Trophoblast cell (in vitro differentiated cells and primary cell): ENCODE results near the gene ARF4.

Experiments used
- DNase-seq, 2 donors: peaks; one replicate each; pipeline ENCODE4 v3.0.0-alpha.2; 2016
- H2AFZ ChIP-seq: 2 replicates; pipeline ENCODE4 v1.6.1; 2013; ENCODE audit warnings: low read length, moderate library complexity, mild to moderate bottlenecking; ENCODE audit not compliant: insufficient read depth, poor library complexity
- H2AK5ac ChIP-seq: 2 replicates; pipeline ENCODE4 v1.6.1; 2013; ENCODE audit warnings: mild to moderate bottlenecking, low read length
- H2BK120ac ChIP-seq: 2 replicates; pipeline ENCODE4 v1.6.1; 2013; ENCODE audit warnings: low read length, mild to moderate bottlenecking, moderate library complexity; ENCODE audit not compliant: insufficient read depth, poor library complexity
- H2BK12ac ChIP-seq: 2 replicates; pipeline ENCODE4 v1.6.1; 2013; ENCODE audit warnings: mild to moderate bottlenecking, low read length, moderate library complexity
- H2BK5ac ChIP-seq: 2 replicates; pipeline ENCODE4 v1.6.1; 2013; ENCODE audit warnings: low read length, low read depth, moderate library complexity, mild to moderate bottlenecking; ENCODE audit not compliant: poor library complexity
- H3K14ac ChIP-seq: 2 replicates; pipeline ENCODE4 v1.6.1; 2013; ENCODE audit warnings: mild to moderate bottlenecking, low read length
- H3K18ac ChIP-seq: 2 replicates; pipeline ENCODE4 v1.6.1; 2013; ENCODE audit warnings: mild to moderate bottlenecking, low read length
- H3K23ac ChIP-seq: 2 replicates; pipeline ENCODE4 v1.6.1; 2013; ENCODE audit warnings: low read length
- H3K27ac ChIP-seq: 2 replicates; pipeline ENCODE4 v1.5.1; 2013; ENCODE audit warnings: low read depth, mild to moderate bottlenecking, inconsistent platforms, low read length, moderate library complexity
- H3K27me3 ChIP-seq: 2 replicates; pipeline ENCODE4 v1.6.1; 2013; ENCODE audit warnings: inconsistent platforms, mild to moderate bottlenecking, low read length, moderate library complexity; ENCODE audit not compliant: insufficient read depth
- H3K36me3 ChIP-seq, 2 experiments: 1 replicate in 1 of 2; 2 replicates in 1 of 2; pipeline ENCODE4 v1.6.1; 2013; ENCODE audit warnings: low read length in 2 of 2, mild to moderate bottlenecking in 2 of 2, moderate library complexity in 1 of 2; ENCODE audit not compliant: insufficient read depth in 2 of 2, control insufficient read depth in 1 of 2
- H3K4ac ChIP-seq: 2 replicates; pipeline ENCODE4 v1.6.1; 2013; ENCODE audit warnings: low read depth, mild to moderate bottlenecking, low read length, moderate library complexity
- H3K4me1 ChIP-seq, 2 experiments: 1 replicate in 1 of 2; 2 replicates in 1 of 2; pipeline ENCODE4 v1.6.1; 2013; ENCODE audit warnings: low read length in 2 of 2, mild to moderate bottlenecking in 2 of 2, moderate library complexity in 1 of 2; ENCODE audit not compliant: insufficient read depth in 2 of 2, control insufficient read depth in 1 of 2
- H3K4me2 ChIP-seq: 2 replicates; pipeline ENCODE4 v1.6.1; 2013; ENCODE audit warnings: inconsistent platforms, mild to moderate bottlenecking, low read length, moderate library complexity
- H3K4me3 ChIP-seq: 2 replicates; pipeline ENCODE4 v1.5.1; 2013; ENCODE audit warnings: mild to moderate bottlenecking, low read depth, low read length, inconsistent platforms
- H3K79me1 ChIP-seq: one replicate; pipeline ENCODE4 v1.6.1; 2013; ENCODE audit warnings: low read length
- H3K79me2 ChIP-seq: 2 replicates; pipeline ENCODE4 v1.6.1; 2013; ENCODE audit warnings: low read length, mild to moderate bottlenecking; ENCODE audit not compliant: control insufficient read depth, insufficient read depth, poor library complexity
- H3K9ac ChIP-seq: 2 replicates; pipeline ENCODE4 v1.6.1; 2013; ENCODE audit warnings: mild to moderate bottlenecking, low read length
- H3K9me3 ChIP-seq: 2 replicates; pipeline ENCODE4 v1.6.1; 2013; ENCODE audit warnings: low read depth, mild to moderate bottlenecking, control low read depth, inconsistent platforms, low read length; ENCODE audit not compliant: insufficient read depth
- H4K12ac ChIP-seq: 2 replicates; pipeline ENCODE4 v1.6.1; 2013; ENCODE audit warnings: low read depth, mild to moderate bottlenecking, low read length, moderate library complexity
- H4K8ac ChIP-seq: 2 replicates; pipeline ENCODE4 v1.6.1; 2013; ENCODE audit warnings: low read depth, mild to moderate bottlenecking, low read length, moderate library complexity
- H4K91ac ChIP-seq: one replicate; pipeline ENCODE4 v1.6.1; 2013; ENCODE audit warnings: low read depth, mild to moderate bottlenecking, low read length, moderate library complexity
- WGBS: extraction: QIAGEN DNeasy Blood & Tissue Kit; methylation state at CpG from one replicate; pipeline ENCODE4 v1.1.7; 2013; ENCODE audit warnings: missing lambda C conversion rate; ENCODE audit not compliant: insufficient read length, insufficient coverage; ENCODE audit errors: extremely low coverage; 5-methylcytosine and 5-hydroxymethylcytosine counted together

The ARF4 gene

GRCh38 chr3:57572096-57572495 is 25.0 kb downstream of the ARF4 start:
- no peak overlapping the region for H3K14ac ChIP-seq
- H3K4me1 ChIP-seq = no peaks in the 10 kb centered on the region
- peaks cover 24 to 29% of the 10 kb centered on the region in 2 experiments for H3K36me3 ChIP-seq
- no peak overlapping the region for H2AK5ac ChIP-seq
- no peak overlapping the region for H3K4me3 ChIP-seq
- H2BK5ac ChIP-seq = no peak overlapping the region
- H2BK12ac ChIP-seq = no peak overlapping the region
- H3K23ac ChIP-seq = no peak overlapping the region
- H3K79me1 ChIP-seq = no peaks in the 10 kb centered on the region
- no peak overlapping the region for H3K4ac ChIP-seq
- H3K4me2 ChIP-seq = no peak overlapping the region
- H4K8ac ChIP-seq = no peak overlapping the region
- H3K27me3 ChIP-seq = no peaks in the 10 kb centered on the region
- H3K27ac ChIP-seq = no peak overlapping the region
- no peaks in the 10 kb centered on the region for H3K79me2 ChIP-seq
- no peak overlapping the region for H2BK120ac ChIP-seq
- H3K18ac ChIP-seq = no peak overlapping the region
- no peak overlapping the region for H4K12ac ChIP-seq
- peak in 1 of 2 donors; percentile 1 for DNase-seq
- WGBS = no CpG with 5 or more reads among the region's 3 CpGs
- no peak overlapping the region for H4K91ac ChIP-seq
- no peak overlapping the region for H2AFZ ChIP-seq
- H3K9me3 ChIP-seq = no peaks in the 10 kb centered on the region
- H3K9ac ChIP-seq = no peak overlapping the region

GRCh38 chr3:57570878-57571277 is 26.3 kb downstream of the ARF4 start:
- H3K9me3 ChIP-seq = no peaks in the 10 kb centered on the region
- H3K18ac ChIP-seq = no peak overlapping the region
- no peak overlapping the region for H3K9ac ChIP-seq
- H3K4me2 ChIP-seq = no peak overlapping the region
- H2AFZ ChIP-seq = no peak overlapping the region
- no peak overlapping the region for H4K12ac ChIP-seq
- peaks cover 24 to 28% of the 10 kb centered on the region in 2 experiments for H3K36me3 ChIP-seq
- no peak overlapping the region for H2BK5ac ChIP-seq
- no peaks in the 10 kb centered on the region for H3K79me2 ChIP-seq
- no peak for DNase-seq
- H2AK5ac ChIP-seq = no peak overlapping the region
- no peak overlapping the region for H4K91ac ChIP-seq
- H4K8ac ChIP-seq = no peak overlapping the region
- no CpG with 5 or more reads among the region's 2 CpGs for WGBS
- no peaks in the 10 kb centered on the region for H3K4me1 ChIP-seq
- no peak overlapping the region for H2BK12ac ChIP-seq
- no peak overlapping the region for H2BK120ac ChIP-seq
- H3K4me3 ChIP-seq = no peak overlapping the region
- no peak overlapping the region for H3K14ac ChIP-seq
- no peak overlapping the region for H3K23ac ChIP-seq
- no peak overlapping the region for H3K27ac ChIP-seq
- no peak overlapping the region for H3K4ac ChIP-seq
- H3K79me1 ChIP-seq = no peaks in the 10 kb centered on the region
- H3K27me3 ChIP-seq = no peaks in the 10 kb centered on the region

- Histone ChIP-seq H3K4me3 (no peak overlapping the region), H3K14ac (no peak overlapping the region), H2BK5ac (no peak overlapping the region)
Observed at GRCh38 chr3:57569859-57570450, 27.2 kb downstream of the ARF4 start.

GRCh38 chr3:57559526-57559925 is 37.6 kb downstream of the ARF4 start:
- no peak overlapping the region for H3K23ac ChIP-seq
- no peak for DNase-seq
- peaks cover 14% of the 10 kb centered on the region for H3K79me2 ChIP-seq
- no peak overlapping the region for H3K18ac ChIP-seq
- no peak overlapping the region for H3K4ac ChIP-seq
- no peak overlapping the region for H3K27ac ChIP-seq
- H4K91ac ChIP-seq = no peak overlapping the region
- no peak overlapping the region for H3K4me3 ChIP-seq
- no peak overlapping the region for H4K12ac ChIP-seq
- H4K8ac ChIP-seq = no peak overlapping the region
- H2BK5ac ChIP-seq = no peak overlapping the region
- H2BK12ac ChIP-seq = no peak overlapping the region
- peaks cover 3 to 15% of the 10 kb centered on the region in 2 experiments for H3K4me1 ChIP-seq
- no peaks in the 10 kb centered on the region for H3K27me3 ChIP-seq
- no peak overlapping the region for H3K9ac ChIP-seq
- H2AFZ ChIP-seq = no peak overlapping the region
- no peak overlapping the region for H2BK120ac ChIP-seq
- H3K14ac ChIP-seq = no peak overlapping the region
- H3K36me3 ChIP-seq = peaks cover under 1 to 5% of the 10 kb centered on the region in 2 experiments
- H3K79me1 ChIP-seq = peaks cover 10% of the 10 kb centered on the region
- no peak overlapping the region for H3K4me2 ChIP-seq
- no peak overlapping the region for H2AK5ac ChIP-seq
- WGBS = no CpG with 5 or more reads among the region's 1 CpG
- H3K9me3 ChIP-seq = peaks cover 2% of the 10 kb centered on the region

More at GRCh38 chr3:57569859-57570450, 27.2 kb downstream of the ARF4 start:
- WGBS = no CpG with 5 or more reads among the region's 6 CpGs
- Histone ChIP-seq H3K36me3 (peaks cover 25 to 29% of the 10 kb centered on the region in 2 experiments), H3K27me3 (no peaks in the 10 kb centered on the region), H2AFZ (no peak overlapping the region), H4K12ac (no peak overlapping the region), H3K79me2 (no peaks in the 10 kb centered on the region), H3K9ac (no peak overlapping the region), H2BK120ac (no peak overlapping the region), H3K4me1 (no peaks in the 10 kb centered on the region), H4K8ac (no peak overlapping the region), H2AK5ac (no peak overlapping the region), H3K4ac (no peak overlapping the region), H3K9me3 (no peaks in the 10 kb centered on the region), H2BK12ac (no peak overlapping the region), H3K4me2 (no peak overlapping the region), H3K23ac (no peak overlapping the region), H4K91ac (no peak overlapping the region), H3K27ac (no peak overlapping the region), H3K18ac (no peak overlapping the region), H3K79me1 (no peaks in the 10 kb centered on the region)
- DNase-seq = no peak
